Right atrium auricular region (tissue), 2 donors: ENCODE data around the gene MYO15A. TPM values are rescaled to one million over a fixed set of nuclear protein-coding genes. Genes with fewer than 3 reads are reported as not detected.

ENCODE experiments used
- DNase-seq: peaks from one replicate; pipeline ENCODE4 v3.0.0-alpha.2; 2019; ENCODE audit warnings: low spot score
- H3K27ac ChIP-seq, 2 donors: fragments of 200-600 bp; sonication (generic); 1 replicate in 1 of 2; 2 replicates in 1 of 2; pipeline ENCODE4 v1.5.1; 2016 to 2019
- H3K27me3 ChIP-seq, 2 donors: fragments of 200-600 bp; sonication (generic); one replicate each; pipeline versions ENCODE4 v1.5.1 to v1.6.0; 2017 to 2019
- H3K36me3 ChIP-seq: fragments of 200-600 bp; sonication (generic); one replicate; pipeline ENCODE4 v1.5.1; 2016
- H3K4me1 ChIP-seq, 2 donors: fragments of 200-600 bp; sonication (generic); one replicate each; pipeline versions ENCODE4 v1.5.1 to v1.6.0; 2017 to 2019
- H3K4me3 ChIP-seq, 2 donors: fragments of 200-600 bp; sonication (generic); 1 replicate in 1 of 2; 2 replicates in 1 of 2; pipeline ENCODE4 v1.5.1; 2017 to 2019; ENCODE audit warnings: mild to moderate bottlenecking in 1 of 2, moderate library complexity in 1 of 2
- H3K9me3 ChIP-seq, 2 donors: fragments of 200-600 bp; sonication (generic); one replicate each; pipeline ENCODE4 v1.5.1; 2019
- total RNA-seq, 2 donors: library from RNA; depleted of rRNA; stranded (reverse); fragments of >200 nt; gene quantifications; one replicate each; pipeline ENCODE4 v1.1.0, GENCODE V29; 2016
- TF ChIP-seq, protein P1 (sequence below), 2 donors: fragments of 200-600 bp; sonication (generic); IDR thresholded peaks; one replicate each; pipeline ENCODE4 v1.5.1; 2019; ENCODE audit warnings: antibody characterized with exemption in 2 of 2

Gene MYO15A
- total RNA-seq, 2 donors from 2014 or later, result 0.20 TPM; not detected in 1

- DNase-seq, result no peak
- Histone ChIP-seq H3K27me3 (no peaks in the 10 kb centered on the region), H3K4me3 (no peak overlapping the region), H3K9me3 (no peaks in the 10 kb centered on the region), H3K27ac (no peak overlapping the region), H3K4me1 (no peaks in the 10 kb centered on the region), H3K36me3 (no peaks in the 10 kb centered on the region)
- TF ChIP-seq, protein P1, sequence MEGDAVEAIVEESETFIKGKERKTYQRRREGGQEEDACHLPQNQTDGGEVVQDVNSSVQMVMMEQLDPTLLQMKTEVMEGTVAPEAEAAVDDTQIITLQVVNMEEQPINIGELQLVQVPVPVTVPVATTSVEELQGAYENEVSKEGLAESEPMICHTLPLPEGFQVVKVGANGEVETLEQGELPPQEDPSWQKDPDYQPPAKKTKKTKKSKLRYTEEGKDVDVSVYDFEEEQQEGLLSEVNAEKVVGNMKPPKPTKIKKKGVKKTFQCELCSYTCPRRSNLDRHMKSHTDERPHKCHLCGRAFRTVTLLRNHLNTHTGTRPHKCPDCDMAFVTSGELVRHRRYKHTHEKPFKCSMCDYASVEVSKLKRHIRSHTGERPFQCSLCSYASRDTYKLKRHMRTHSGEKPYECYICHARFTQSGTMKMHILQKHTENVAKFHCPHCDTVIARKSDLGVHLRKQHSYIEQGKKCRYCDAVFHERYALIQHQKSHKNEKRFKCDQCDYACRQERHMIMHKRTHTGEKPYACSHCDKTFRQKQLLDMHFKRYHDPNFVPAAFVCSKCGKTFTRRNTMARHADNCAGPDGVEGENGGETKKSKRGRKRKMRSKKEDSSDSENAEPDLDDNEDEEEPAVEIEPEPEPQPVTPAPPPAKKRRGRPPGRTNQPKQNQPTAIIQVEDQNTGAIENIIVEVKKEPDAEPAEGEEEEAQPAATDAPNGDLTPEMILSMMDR (IDR thresholded peaks at IDR 0.05), result no peak
These were observed 16.0 kb downstream of the MYO15A start for GRCh38 chr17:18124345-18125126.

DNA sequence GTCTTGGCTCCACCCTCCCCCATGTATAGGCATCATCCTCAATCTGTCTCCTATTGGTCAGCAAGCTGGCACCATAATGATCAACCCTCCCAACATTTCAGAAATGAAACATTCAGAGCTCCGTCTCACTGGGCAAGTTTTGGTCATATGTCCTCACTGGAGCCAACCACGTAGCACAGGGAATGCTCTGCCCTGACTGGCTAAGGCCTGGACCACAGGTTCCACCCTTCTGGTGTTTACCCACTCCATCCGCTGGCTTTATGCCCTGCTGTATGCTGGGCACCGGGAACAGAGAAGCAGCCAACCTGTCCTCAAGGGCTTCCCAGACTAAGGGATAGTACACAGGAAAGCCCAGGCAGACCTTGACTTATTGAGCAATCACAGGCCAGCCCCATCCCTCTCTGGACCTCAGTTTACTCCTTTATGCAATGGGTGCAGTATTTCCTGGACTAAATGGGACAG lies 20.5 kb downstream of the MYO15A start:
- no peak for DNase-seq
- no peaks in the 10 kb centered on the region for H3K4me1 ChIP-seq
- TF ChIP-seq, protein P1 (IDR thresholded peaks at IDR 0.05), result no peak

GRCh38 chr17:18132711-18133110 lies 24.2 kb downstream of the MYO15A start:
- no peak for DNase-seq
- H3K4me3 ChIP-seq, result no peak overlapping the region
- H3K9me3 ChIP-seq, result no peaks in the 10 kb centered on the region
- H3K27ac ChIP-seq, result no peak overlapping the region
- no peaks in the 10 kb centered on the region for H3K36me3 ChIP-seq
- H3K4me1 ChIP-seq, result no peaks in the 10 kb centered on the region
- TF ChIP-seq, protein P1 (IDR thresholded peaks at IDR 0.05), result no peak
- no peaks in the 10 kb centered on the region for H3K27me3 ChIP-seq

More for the DNA sequence above, 20.5 kb downstream of the MYO15A start:
- no peaks in the 10 kb centered on the region for H3K9me3 ChIP-seq
- no peaks in the 10 kb centered on the region for H3K36me3 ChIP-seq
- H3K4me3 ChIP-seq, result no peak overlapping the region
- H3K27ac ChIP-seq, result no peak overlapping the region
- no peaks in the 10 kb centered on the region for H3K27me3 ChIP-seq

GRCh38 chr17:18136357-18136756 lies 27.8 kb downstream of the MYO15A start:
- TF ChIP-seq, protein P1 (IDR thresholded peaks at IDR 0.05), result no peak
- Histone ChIP-seq H3K27ac (no peak overlapping the region), H3K27me3 (no peaks in the 10 kb centered on the region), H3K36me3 (no peaks in the 10 kb centered on the region), H3K4me3 (no peak overlapping the region), H3K9me3 (no peaks in the 10 kb centered on the region), H3K4me1 (peaks cover 0 to 4% of the 10 kb centered on the region in 2 donors)
- no peak for DNase-seq

DNA sequence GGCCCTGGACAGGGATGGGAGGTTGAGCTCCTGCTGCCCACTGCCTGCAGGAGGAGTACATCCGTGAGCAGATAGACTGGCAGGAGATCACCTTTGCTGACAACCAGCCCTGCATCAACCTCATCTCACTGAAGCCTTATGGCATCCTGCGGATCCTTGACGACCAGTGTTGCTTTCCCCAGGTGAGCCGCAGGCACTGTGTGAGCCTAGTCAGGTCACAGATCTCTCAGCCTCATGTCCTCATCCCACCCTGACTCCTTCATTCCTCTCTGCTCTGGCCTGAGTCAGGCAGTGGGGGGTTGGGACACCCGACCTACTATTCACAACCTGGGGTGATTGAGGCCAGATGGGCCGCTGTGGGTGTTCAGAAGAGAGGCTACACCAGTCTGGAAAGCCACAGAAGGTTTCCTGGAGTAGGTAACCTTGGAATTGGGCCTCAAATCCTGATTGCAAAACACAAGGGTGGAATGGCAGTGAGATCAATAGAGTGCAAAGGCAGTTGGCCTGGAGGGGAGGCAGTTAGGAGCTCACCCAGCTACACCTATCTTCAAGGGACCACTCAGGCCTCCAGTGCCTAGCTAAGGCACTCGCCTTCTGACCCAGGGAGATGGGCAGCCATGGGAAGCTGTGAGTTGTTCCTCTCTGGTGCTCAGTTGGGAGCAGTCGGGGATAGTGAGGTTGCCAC lies 29.7 kb downstream of the MYO15A start:
- no peaks in the 10 kb centered on the region for H3K36me3 ChIP-seq
- TF ChIP-seq, protein P1 (IDR thresholded peaks at IDR 0.05), result no peak
- no peak overlapping the region for H3K4me3 ChIP-seq
- no peaks in the 10 kb centered on the region for H3K27me3 ChIP-seq
- H3K27ac ChIP-seq, result no peak overlapping the region
- peaks cover 0 to 4% of the 10 kb centered on the region in 2 donors for H3K4me1 ChIP-seq
- H3K9me3 ChIP-seq, result no peaks in the 10 kb centered on the region
- no peak for DNase-seq
